Measurements from ENCODE around the gene EXOC7. TPM values are rescaled to one million over a fixed set of nuclear protein-coding genes. Genes with fewer than 3 reads are reported as not detected.
A peak's percentile ranks its signal among the peaks of the same experiment; 100 is the strongest.

EXOC7 gene
- polyA plus RNA-seq, 3 donors: 30.7 to 86.5 (median 42.4) TPM

DNA sequence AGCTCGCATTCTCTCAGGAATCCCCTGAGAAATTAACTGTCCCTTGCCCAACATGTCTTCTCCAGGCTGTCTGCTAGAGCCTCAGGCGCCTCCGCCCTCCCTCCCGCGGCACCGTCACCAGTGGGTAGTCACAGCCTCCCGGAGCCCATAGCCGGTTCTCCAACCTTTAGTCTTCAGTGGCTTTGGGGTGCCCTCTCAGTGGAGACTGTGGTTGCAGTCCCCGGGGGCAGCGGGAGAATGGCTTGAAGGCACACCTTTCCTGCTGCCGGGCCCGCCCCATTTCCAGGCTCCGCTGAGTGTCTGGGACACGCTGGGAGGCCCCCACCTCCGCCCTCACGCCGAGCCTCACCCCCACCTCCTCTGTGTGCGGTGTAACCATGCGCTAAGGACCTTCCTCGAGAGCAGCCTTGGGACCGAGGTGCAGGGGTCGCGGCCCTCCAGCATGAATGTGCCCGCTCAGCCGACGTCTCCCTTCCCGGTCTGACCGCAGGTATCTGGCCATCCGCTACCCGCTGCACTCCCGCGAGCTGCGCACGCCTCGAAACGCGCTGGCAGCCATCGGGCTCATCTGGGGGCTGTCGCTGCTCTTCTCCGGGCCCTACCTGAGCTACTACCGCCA is 27.3 kb downstream of the EXOC7 start:
- Histone ChIP-seq H3K27ac (ENCODE audit: low read depth in 1 of 2, low read length in 2 of 2) (no peak overlapping the region), H4K20me1 (ENCODE audit: insufficient read depth, low read length) (no peaks in the 10 kb centered on the region), H3K27me3 (ENCODE audit: control insufficient read depth in 2 of 2, insufficient read depth in 2 of 2, low read length in 2 of 2) (peaks cover 37 to 76% of the 10 kb centered on the region in 2 donors), H3K9me3 (replicated peaks in 1 of 2; ENCODE audit: control insufficient read depth in 1 of 2, insufficient read depth in 1 of 2, low read length in 2 of 2) (peaks cover 0 to 25% of the 10 kb centered on the region in 2 donors), H3K4me2 (replicated peaks; ENCODE audit: extremely low read depth, low read length, poor library complexity, severe bottlenecking) (peak overlapping the region; percentile 47), H3K79me2 (ENCODE audit: insufficient read depth, low read length) (peaks cover 17% of the 10 kb centered on the region), H3K4me1 (ENCODE audit: control insufficient read depth in 1 of 2, insufficient read depth in 2 of 2, low read length in 2 of 2) (peaks cover 54 to 67% of the 10 kb centered on the region in 2 donors), H3K4me3 (replicated peaks in 1 of 3; ENCODE audit: low read depth in 2 of 3, low read length in 3 of 3) (peak overlapping the region in 1 of 3 experiments; percentile 49), H2AFZ (ENCODE audit: insufficient read depth, low read depth, low read length, poor library complexity, severe bottlenecking) (no peak overlapping the region), H3K36me3 (replicated peaks in 1 of 2; ENCODE audit: control insufficient read depth in 1 of 2, insufficient read depth in 2 of 2, low read length in 2 of 2) (no peaks in the 10 kb centered on the region), H3K9ac (ENCODE audit: insufficient read depth, low read length, poor library complexity, severe bottlenecking) (no peak overlapping the region)
- peaks cover 50% of the 10 kb centered on the region for H3K4me1 Mint-ChIP-seq
- intact Hi-C loops (cut with micrococcal nuclease): no loop called here
- 5% methylated on average over 41 of the region's 41 CpGs for WGBS (ENCODE audit: insufficient coverage)
- H3K4me3 Mint-ChIP-seq: peak overlapping the region in 1 of 2 donors; percentile 96
- H3K9me3 Mint-ChIP-seq: peaks cover 3 to 33% (median 19%) of the 10 kb centered on the region in 7 donors
- H3K27me3 Mint-ChIP-seq (ENCODE audit: low read depth in 3 of 3): peaks cover 72 to 79% (median 72%) of the 10 kb centered on the region in 3 donors
- TF ChIP-seq, protein P1, sequence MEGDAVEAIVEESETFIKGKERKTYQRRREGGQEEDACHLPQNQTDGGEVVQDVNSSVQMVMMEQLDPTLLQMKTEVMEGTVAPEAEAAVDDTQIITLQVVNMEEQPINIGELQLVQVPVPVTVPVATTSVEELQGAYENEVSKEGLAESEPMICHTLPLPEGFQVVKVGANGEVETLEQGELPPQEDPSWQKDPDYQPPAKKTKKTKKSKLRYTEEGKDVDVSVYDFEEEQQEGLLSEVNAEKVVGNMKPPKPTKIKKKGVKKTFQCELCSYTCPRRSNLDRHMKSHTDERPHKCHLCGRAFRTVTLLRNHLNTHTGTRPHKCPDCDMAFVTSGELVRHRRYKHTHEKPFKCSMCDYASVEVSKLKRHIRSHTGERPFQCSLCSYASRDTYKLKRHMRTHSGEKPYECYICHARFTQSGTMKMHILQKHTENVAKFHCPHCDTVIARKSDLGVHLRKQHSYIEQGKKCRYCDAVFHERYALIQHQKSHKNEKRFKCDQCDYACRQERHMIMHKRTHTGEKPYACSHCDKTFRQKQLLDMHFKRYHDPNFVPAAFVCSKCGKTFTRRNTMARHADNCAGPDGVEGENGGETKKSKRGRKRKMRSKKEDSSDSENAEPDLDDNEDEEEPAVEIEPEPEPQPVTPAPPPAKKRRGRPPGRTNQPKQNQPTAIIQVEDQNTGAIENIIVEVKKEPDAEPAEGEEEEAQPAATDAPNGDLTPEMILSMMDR (IDR thresholded peaks at IDR 0.05): no peak
- no peak for DNase-seq
- H3K27ac Mint-ChIP-seq: no peak overlapping the region
- peaks cover 11 to 14% of the 10 kb centered on the region in 2 donors for H3K36me3 Mint-ChIP-seq

DNA sequence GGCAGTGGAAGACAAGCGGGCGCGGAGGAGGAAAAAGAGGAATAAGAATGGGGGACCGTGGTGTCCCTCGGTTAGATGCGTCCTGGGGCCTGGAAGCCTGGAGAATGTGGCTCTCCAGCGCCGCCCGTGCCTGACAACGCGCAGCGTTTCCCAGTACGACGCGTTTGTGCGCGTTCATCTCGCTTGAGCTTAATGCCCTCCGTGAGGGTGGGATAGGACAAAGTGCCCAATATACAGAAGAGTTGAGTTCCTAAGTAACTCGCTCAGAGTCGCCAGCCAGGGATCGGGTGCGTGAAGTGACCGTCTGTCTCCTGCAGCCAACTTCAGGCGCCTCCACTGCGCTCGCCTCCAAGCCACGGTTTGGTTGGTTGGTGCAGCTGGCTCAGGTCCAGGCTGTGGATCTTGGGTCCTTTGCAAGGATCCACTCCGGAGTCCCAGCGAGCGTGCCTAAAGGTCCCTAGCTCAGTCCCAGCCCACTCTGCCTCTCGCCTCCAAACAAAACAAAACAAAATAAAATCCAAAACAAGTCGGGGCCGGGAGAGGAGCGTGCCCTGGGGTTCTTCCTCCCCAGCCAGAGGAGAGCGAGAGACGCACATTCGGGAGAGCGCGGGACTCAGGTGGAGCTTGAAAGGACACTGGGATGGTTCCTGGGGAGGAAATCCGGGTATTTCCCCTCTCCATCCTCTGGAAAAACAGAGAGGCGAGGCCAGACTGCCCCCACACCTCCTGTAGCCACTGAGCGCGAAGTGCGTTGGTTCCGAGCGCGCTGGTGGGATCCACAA is 28.0 kb downstream of the EXOC7 start:
- peaks cover 3 to 33% (median 19%) of the 10 kb centered on the region in 7 donors for H3K9me3 Mint-ChIP-seq
- peak overlapping the region in 2 of 7 donors; percentile 53 to 71 for H3K27ac Mint-ChIP-seq
- intact Hi-C loops (cut with micrococcal nuclease): no loop called here
- Histone ChIP-seq H4K20me1 (ENCODE audit: insufficient read depth, low read length) (peaks cover 2% of the 10 kb centered on the region), H3K4me3 (replicated peaks in 1 of 3; ENCODE audit: low read depth in 2 of 3, low read length in 3 of 3) (peak overlapping the region in 2 of 3 experiments; percentile 16 to 71), H3K4me2 (replicated peaks; ENCODE audit: extremely low read depth, low read length, poor library complexity, severe bottlenecking) (peak overlapping the region; percentile 76), H3K36me3 (replicated peaks in 1 of 2; ENCODE audit: control insufficient read depth in 1 of 2, insufficient read depth in 2 of 2, low read length in 2 of 2) (no peaks in the 10 kb centered on the region), H3K9me3 (replicated peaks in 1 of 2; ENCODE audit: control insufficient read depth in 1 of 2, insufficient read depth in 1 of 2, low read length in 2 of 2) (peaks cover 0 to 25% of the 10 kb centered on the region in 2 donors), H3K79me2 (ENCODE audit: insufficient read depth, low read length) (peaks cover 24% of the 10 kb centered on the region), H3K9ac (ENCODE audit: insufficient read depth, low read length, poor library complexity, severe bottlenecking) (no peak overlapping the region), H3K27ac (ENCODE audit: low read depth in 1 of 2, low read length in 2 of 2) (no peak overlapping the region), H3K27me3 (ENCODE audit: control insufficient read depth in 2 of 2, insufficient read depth in 2 of 2, low read length in 2 of 2) (peaks cover 37 to 72% of the 10 kb centered on the region in 2 donors), H2AFZ (ENCODE audit: insufficient read depth, low read depth, low read length, poor library complexity, severe bottlenecking) (peak overlapping the region; percentile 78), H3K4me1 (ENCODE audit: control insufficient read depth in 1 of 2, insufficient read depth in 2 of 2, low read length in 2 of 2) (peaks cover 58 to 74% of the 10 kb centered on the region in 2 donors)
- H3K36me3 Mint-ChIP-seq: peaks cover 11 to 14% of the 10 kb centered on the region in 2 donors
- peaks cover 69 to 73% (median 70%) of the 10 kb centered on the region in 3 donors for H3K27me3 Mint-ChIP-seq (ENCODE audit: low read depth in 3 of 3)
- TF ChIP-seq, protein P1 (IDR thresholded peaks at IDR 0.05): no peak
- 6% methylated on average over 38 of the region's 48 CpGs for WGBS (ENCODE audit: insufficient coverage)
- H3K4me3 Mint-ChIP-seq: peak overlapping the region; percentile 79 to 96
- DNase-seq: peak; percentile 26 to 40 (median 30)
- peaks cover 56% of the 10 kb centered on the region for H3K4me1 Mint-ChIP-seq
